Smooth muscle cell (in vitro differentiated cells): ENCODE measurements around the gene CCDC136. TPM values are rescaled to one million over a fixed set of nuclear protein-coding genes. Genes with fewer than 3 reads are reported as not detected.

Experiments
- DNase-seq: peaks from one replicate; lab custom pipeline; 2025; ENCODE audit not compliant: unreplicated experiment; lab: John Stamatoyannopoulos, UW
- H2AFZ ChIP-seq: fragments of 200-600 bp; sonication (generic); 2 replicates; pipeline ENCODE4 v1.6.0; 2016; ENCODE audit warnings: antibody characterized with exemption, low read depth, mild to moderate bottlenecking
- H3F3A ChIP-seq: fragments of 200-600 bp; sonication (generic); 2 replicates; pipeline ENCODE4 v1.6.0; 2017; ENCODE audit warnings: antibody characterized with exemption, low read depth
- H3K27ac ChIP-seq: fragments of 200-600 bp; sonication (generic); 2 replicates; pipeline ENCODE4 v1.5.1; 2016; ENCODE audit warnings: low read depth, mild to moderate bottlenecking
- H3K27me3 ChIP-seq: fragments of 200-600 bp; sonication (generic); 2 replicates; pipeline ENCODE4 v1.6.1; 2016; ENCODE audit warnings: low read depth, mild to moderate bottlenecking
- H3K36me3 ChIP-seq: fragments of 200-600 bp; sonication (generic); 2 replicates; pipeline ENCODE4 v1.5.1; 2016; ENCODE audit warnings: low read depth
- H3K4me1 ChIP-seq: fragments of 200-600 bp; sonication (generic); 2 replicates; pipeline ENCODE4 v1.5.1; 2016; ENCODE audit warnings: low read depth
- H3K4me2 ChIP-seq: fragments of 200-600 bp; sonication (generic); 2 replicates; pipeline ENCODE4 v1.6.0; 2016; ENCODE audit warnings: mild to moderate bottlenecking
- H3K4me3 ChIP-seq: fragments of 200-600 bp; sonication (generic); 2 replicates; pipeline ENCODE4 v1.5.1; 2016; ENCODE audit warnings: mild to moderate bottlenecking
- H3K79me2 ChIP-seq: fragments of 200-600 bp; sonication (generic); 2 replicates; pipeline ENCODE4 v1.6.0; 2016; ENCODE audit warnings: low read depth, mild to moderate bottlenecking
- H3K9ac ChIP-seq: fragments of 200-600 bp; sonication (generic); 2 replicates; pipeline ENCODE4 v1.6.0; 2016; ENCODE audit warnings: low read depth
- H3K9me3 ChIP-seq: fragments of 200-600 bp; sonication (generic); replicated peaks from 2 replicates; pipeline ENCODE4 v1.5.1; 2016; ENCODE audit warnings: low read depth
- H4K20me1 ChIP-seq: fragments of 200-600 bp; sonication (generic); 2 replicates; pipeline ENCODE4 v1.6.0; 2016; ENCODE audit warnings: low read depth
- WGBS: methylation state at CpG from one replicate; pipeline ENCODE4 v1.1.7; 2016; ENCODE audit warnings: low lambda C conversion rate; 5-methylcytosine and 5-hydroxymethylcytosine counted together
- polyA plus RNA-seq: library from polyadenylated mRNA; unstranded; fragments of >200 nt; fragmentation: Nextera tagmentation; extraction: Ambion mirVana; gene quantifications from 2 replicates; pipeline ENCODE4 v1.2.1, GENCODE V29; 2016
- total RNA-seq: library from RNA; depleted of rRNA; stranded (reverse); fragments of >200 nt; gene quantifications from 2 replicates; pipeline ENCODE4 v1.2.3, GENCODE V29; 2014
- TF ChIP-seq, protein P1 (sequence below): fragments of 200-600 bp; sonication (generic); IDR thresholded peaks from 2 replicates; pipeline ENCODE4 v1.5.1; 2017; ENCODE audit warnings: borderline replicate concordance, mild to moderate bottlenecking, antibody characterized with exemption; ENCODE audit not compliant: insufficient read depth, poor library complexity, severe bottlenecking

The CCDC136 gene
- total and polyA plus RNA-seq, 2 experiments from 2014 or later, result 2.7 to 3.1 TPM

DNA sequence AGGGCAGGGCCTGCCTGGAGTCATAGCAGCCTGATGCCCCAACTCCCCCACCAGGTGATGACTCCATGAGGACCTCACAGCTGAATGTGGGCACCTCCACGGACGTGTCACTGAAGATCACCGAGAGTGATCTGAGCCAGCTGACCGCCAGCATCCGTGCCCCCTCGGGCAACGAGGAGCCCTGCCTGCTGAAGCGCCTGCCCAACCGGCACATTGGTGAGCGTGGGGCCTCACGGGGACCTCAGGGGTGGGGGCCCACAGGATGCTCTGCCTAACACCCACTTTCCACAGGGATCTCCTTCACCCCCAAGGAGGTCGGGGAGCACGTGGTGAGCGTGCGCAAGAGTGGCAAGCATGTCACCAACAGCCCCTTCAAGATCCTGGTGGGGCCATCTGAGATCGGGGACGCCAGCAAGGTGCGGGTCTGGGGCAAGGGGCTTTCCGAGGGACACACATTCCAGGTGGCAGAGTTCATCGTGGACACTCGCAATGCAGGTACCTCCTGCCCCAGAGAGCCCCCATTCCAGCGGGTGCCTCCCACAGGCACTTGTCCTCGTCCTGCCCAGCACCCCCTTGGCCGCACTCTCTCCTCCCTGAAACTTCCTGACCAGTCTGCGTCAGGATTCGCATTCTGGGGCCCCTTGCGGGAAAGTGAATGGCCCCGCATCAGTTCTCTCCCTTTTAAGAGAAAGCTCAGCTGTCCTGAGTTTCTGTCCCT lies 60.9 kb downstream of the CCDC136 start:
- 96% methylated on average over 28 of the region's 28 CpGs for WGBS
- Histone ChIP-seq H3K27me3 (no peaks in the 10 kb centered on the region), H3K9ac (no peak overlapping the region)

DNA sequence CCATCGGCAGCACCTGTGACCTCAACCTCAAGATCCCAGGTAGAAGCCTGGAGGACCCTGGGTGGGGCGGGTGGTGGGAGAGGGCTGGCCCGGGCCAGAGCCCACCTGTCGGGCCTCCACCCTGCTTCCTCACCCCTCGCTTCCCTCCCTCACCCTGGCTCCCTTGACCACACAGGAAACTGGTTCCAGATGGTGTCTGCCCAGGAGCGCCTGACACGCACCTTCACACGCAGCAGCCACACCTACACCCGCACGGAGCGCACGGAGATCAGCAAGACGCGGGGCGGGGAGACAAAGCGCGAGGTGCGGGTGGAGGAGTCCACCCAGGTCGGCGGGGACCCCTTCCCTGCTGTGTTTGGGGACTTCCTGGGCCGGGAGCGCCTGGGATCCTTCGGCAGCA lies 62.0 kb downstream of the CCDC136 start:
- no peak for DNase-seq
- no peak overlapping the region for H3K27ac ChIP-seq
- no peak overlapping the region for H3K4me2 ChIP-seq
- H3K79me2 ChIP-seq, result no peaks in the 10 kb centered on the region
- TF ChIP-seq, protein P1, sequence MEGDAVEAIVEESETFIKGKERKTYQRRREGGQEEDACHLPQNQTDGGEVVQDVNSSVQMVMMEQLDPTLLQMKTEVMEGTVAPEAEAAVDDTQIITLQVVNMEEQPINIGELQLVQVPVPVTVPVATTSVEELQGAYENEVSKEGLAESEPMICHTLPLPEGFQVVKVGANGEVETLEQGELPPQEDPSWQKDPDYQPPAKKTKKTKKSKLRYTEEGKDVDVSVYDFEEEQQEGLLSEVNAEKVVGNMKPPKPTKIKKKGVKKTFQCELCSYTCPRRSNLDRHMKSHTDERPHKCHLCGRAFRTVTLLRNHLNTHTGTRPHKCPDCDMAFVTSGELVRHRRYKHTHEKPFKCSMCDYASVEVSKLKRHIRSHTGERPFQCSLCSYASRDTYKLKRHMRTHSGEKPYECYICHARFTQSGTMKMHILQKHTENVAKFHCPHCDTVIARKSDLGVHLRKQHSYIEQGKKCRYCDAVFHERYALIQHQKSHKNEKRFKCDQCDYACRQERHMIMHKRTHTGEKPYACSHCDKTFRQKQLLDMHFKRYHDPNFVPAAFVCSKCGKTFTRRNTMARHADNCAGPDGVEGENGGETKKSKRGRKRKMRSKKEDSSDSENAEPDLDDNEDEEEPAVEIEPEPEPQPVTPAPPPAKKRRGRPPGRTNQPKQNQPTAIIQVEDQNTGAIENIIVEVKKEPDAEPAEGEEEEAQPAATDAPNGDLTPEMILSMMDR, result no peak
- peaks cover 11% of the 10 kb centered on the region for H3K36me3 ChIP-seq
- no peaks in the 10 kb centered on the region for H4K20me1 ChIP-seq
- H3K9me3 ChIP-seq, result no peaks in the 10 kb centered on the region
- H3K4me3 ChIP-seq, result no peak overlapping the region
- no peaks in the 10 kb centered on the region for H3F3A ChIP-seq
- no peak overlapping the region for H3K9ac ChIP-seq
- 97% methylated on average over 23 of the region's 23 CpGs for WGBS
- no peak overlapping the region for H2AFZ ChIP-seq
- no peaks in the 10 kb centered on the region for H3K4me1 ChIP-seq
- no peaks in the 10 kb centered on the region for H3K27me3 ChIP-seq

More for the DNA sequence above, 60.9 kb downstream of the CCDC136 start:
- no peak for DNase-seq
- TF ChIP-seq, protein P1, result no peak
- no peak overlapping the region for H3K27ac ChIP-seq
- no peaks in the 10 kb centered on the region for H3K4me1 ChIP-seq
- peaks cover 11% of the 10 kb centered on the region for H3K36me3 ChIP-seq
- no peak overlapping the region for H3K4me2 ChIP-seq
- H2AFZ ChIP-seq, result no peak overlapping the region
- H3F3A ChIP-seq, result no peaks in the 10 kb centered on the region
- H3K9me3 ChIP-seq, result no peaks in the 10 kb centered on the region
- H3K79me2 ChIP-seq, result no peaks in the 10 kb centered on the region
- H4K20me1 ChIP-seq, result no peaks in the 10 kb centered on the region
- no peak overlapping the region for H3K4me3 ChIP-seq

DNA sequence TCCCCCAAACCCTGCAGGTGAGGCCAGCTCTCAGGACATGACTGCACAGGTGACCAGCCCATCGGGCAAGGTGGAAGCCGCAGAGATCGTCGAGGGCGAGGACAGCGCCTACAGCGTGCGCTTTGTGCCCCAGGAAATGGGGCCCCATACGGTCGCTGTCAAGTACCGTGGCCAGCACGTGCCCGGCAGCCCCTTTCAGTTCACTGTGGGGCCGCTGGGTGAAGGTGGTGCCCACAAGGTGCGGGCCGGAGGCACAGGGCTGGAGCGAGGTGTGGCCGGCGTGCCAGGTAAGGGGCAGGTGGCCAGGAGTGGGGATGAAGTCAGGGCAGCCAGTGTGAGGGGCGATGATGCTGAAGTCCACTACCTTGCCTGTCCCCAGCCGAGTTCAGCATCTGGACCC lies 62.6 kb downstream of the CCDC136 start:
- Histone ChIP-seq H3K9me3 (no peaks in the 10 kb centered on the region), H2AFZ (no peak overlapping the region), H3F3A (peaks cover 2% of the 10 kb centered on the region), H4K20me1 (no peaks in the 10 kb centered on the region), H3K4me1 (no peaks in the 10 kb centered on the region), H3K36me3 (peaks cover 11% of the 10 kb centered on the region), H3K27ac (no peak overlapping the region), H3K27me3 (no peaks in the 10 kb centered on the region), H3K4me2 (no peak overlapping the region), H3K9ac (no peak overlapping the region), H3K79me2 (no peaks in the 10 kb centered on the region), H3K4me3 (no peak overlapping the region)
- TF ChIP-seq, protein P1, result no peak
- 98% methylated on average over 21 of the region's 21 CpGs for WGBS
- DNase-seq, result no peak

DNA sequence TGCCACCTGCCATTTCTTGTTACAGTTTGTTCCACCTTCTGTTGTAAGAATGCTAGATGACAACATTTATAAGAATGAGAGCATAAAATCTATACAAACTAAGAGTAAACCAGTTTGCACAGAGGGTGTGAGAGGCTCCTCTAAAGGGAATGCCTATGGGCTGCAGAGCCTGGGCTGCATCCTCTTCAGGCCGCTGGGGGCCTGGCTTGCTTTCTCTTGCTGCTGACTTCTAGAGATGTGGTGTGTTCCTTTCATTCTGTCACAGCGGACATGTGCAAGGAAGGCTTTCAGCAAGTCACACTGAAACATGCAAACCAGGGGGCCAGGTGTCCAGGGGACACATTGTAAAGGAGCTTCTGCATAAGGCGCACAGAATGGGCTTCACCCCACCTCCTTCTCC lies 63.8 kb downstream of the CCDC136 start:
- no peaks in the 10 kb centered on the region for H3K9me3 ChIP-seq
- H3F3A ChIP-seq, result peaks cover 13% of the 10 kb centered on the region
- no peaks in the 10 kb centered on the region for H3K4me1 ChIP-seq
- H3K4me2 ChIP-seq, result no peak overlapping the region
- TF ChIP-seq, protein P1, result no peak
- no peaks in the 10 kb centered on the region for H3K79me2 ChIP-seq
- H3K27me3 ChIP-seq, result no peaks in the 10 kb centered on the region
- DNase-seq, result no peak
- WGBS, result 98% methylated on average over 3 of the region's 3 CpGs
- no peak overlapping the region for H2AFZ ChIP-seq
- H3K27ac ChIP-seq, result no peak overlapping the region
- H4K20me1 ChIP-seq, result no peaks in the 10 kb centered on the region
- H3K9ac ChIP-seq, result no peak overlapping the region
- H3K36me3 ChIP-seq, result peaks cover 7% of the 10 kb centered on the region
- no peak overlapping the region for H3K4me3 ChIP-seq
